ENCODE results near the gene BSG. TPM values are rescaled to one million over a fixed set of nuclear protein-coding genes. Genes with fewer than 3 reads are reported as not detected.

Gene BSG
- total and polyA plus RNA-seq, 10 of the 15 experiments (the other 5 are each of a cell fraction or from before 2014, with no cell fraction given): 2.8 to 297 (median 199) TPM

- ChIA-PET POLR2A (interaction anchor here (0.5 to 0.6 kb wide), 2 partner anchors 61 to 78 kb away, joined by 3 to 4 read pairs; no protein-coding TSS in a partner anchor), RAD21 (ENCODE audit: unreplicated experiment) (no interaction called here), CTCF (no interaction called here), SMC1A (ENCODE audit: uncharacterized antibody, unreplicated experiment) (no interaction called here)
- no peaks in the 10 kb centered on the region for H3K79me2 ChIP-seq (ENCODE audit: control insufficient read depth, insufficient read depth, low read length)
- H3K9ac ChIP-seq (ENCODE audit: control insufficient read depth, insufficient read depth, low read length): no peak overlapping the region
- TF ChIP-seq CEBPB (IDR thresholded peaks at IDR 0.05; ENCODE audit: borderline replicate concordance in 1 of 2, low read depth in 2 of 2, low read length in 2 of 2): no peak
- TF ChIP-seq KDM1A (IDR thresholded peaks at IDR 0.05; ENCODE audit: borderline replicate concordance): no peak
- TF ChIP-seq SMAD5 (IDR thresholded peaks at IDR 0.05; ENCODE audit: low read depth): no peak
- no peak for TF ChIP-seq CREM (IDR thresholded peaks at IDR 0.05; ENCODE audit: low read depth)
- TF ChIP-seq MEF2B (IDR thresholded peaks at IDR 0.05; ENCODE audit: partially characterized antibody, poor library complexity, severe bottlenecking): no peak
- no peak for TF ChIP-seq ETV6 (conservative IDR thresholded peaks at IDR 0.05 in 1 of 2, IDR thresholded peaks at IDR 0.05 in 1 of 2; ENCODE audit: borderline replicate concordance in 1 of 2, low read depth in 1 of 2)
- TF ChIP-seq NR2F1 (conservative IDR thresholded peaks at IDR 0.05): no peak
- TF ChIP-seq RFX5 (IDR thresholded peaks at IDR 0.05; ENCODE audit: low read depth, low read length): no peak
- TF ChIP-seq PAX5 (IDR thresholded peaks at IDR 0.05; ENCODE audit: borderline replicate concordance, low read depth, low read length): no peak
- H3K9me3 ChIP-seq (replicated peaks; ENCODE audit: control insufficient read depth, insufficient read depth, low read length): no peaks in the 10 kb centered on the region; the same call in 2 of the 3 replicates
- H2AFZ ChIP-seq (ENCODE audit: control insufficient read depth, low read depth, low read length): no peak overlapping the region
- no peak for FAIRE-seq
- no peak for ATAC-seq
- in situ Hi-C loops (cut with MboI): no loop called here
- DNase-seq (ENCODE audit: low read depth, low spot score): no peak
- no peak overlapping the region for H3K4me2 ChIP-seq (ENCODE audit: control insufficient read depth, insufficient read depth)
- BruUV-seq (replicated peaks): no TSS peak
- H3K4me1 ChIP-seq (ENCODE audit: control insufficient read depth, insufficient read depth, low read length): no peaks in the 10 kb centered on the region
- WGBS (ENCODE audit: insufficient coverage, insufficient replicate concordance, low lambda C conversion rate, missing lambda C conversion rate): 97% methylated on average over 17 of the region's 19 CpGs
- H3K36me3 ChIP-seq (ENCODE audit: control insufficient read depth in 2 of 2, insufficient read depth in 2 of 2, low read length in 1 of 2): no peaks in the 10 kb centered on the region
- intact Hi-C loops (cut with micrococcal nuclease; ENCODE audit: unreplicated experiment): no loop called here
- no peaks in the 10 kb centered on the region for H3K27me3 ChIP-seq (replicated peaks in 1 of 2; ENCODE audit: control insufficient read depth in 2 of 2, insufficient read depth in 2 of 2, low read length in 1 of 2)
- no peak overlapping the region for H3K27ac ChIP-seq (ENCODE audit: control insufficient read depth, insufficient read depth)
- H4K20me1 ChIP-seq (ENCODE audit: control insufficient read depth, insufficient read depth): no peaks in the 10 kb centered on the region
- no peak overlapping the region for H3K4me3 ChIP-seq
These were observed 6.0 kb upstream of the BSG start for GRCh38 chr19:566403-566802.

DNA sequence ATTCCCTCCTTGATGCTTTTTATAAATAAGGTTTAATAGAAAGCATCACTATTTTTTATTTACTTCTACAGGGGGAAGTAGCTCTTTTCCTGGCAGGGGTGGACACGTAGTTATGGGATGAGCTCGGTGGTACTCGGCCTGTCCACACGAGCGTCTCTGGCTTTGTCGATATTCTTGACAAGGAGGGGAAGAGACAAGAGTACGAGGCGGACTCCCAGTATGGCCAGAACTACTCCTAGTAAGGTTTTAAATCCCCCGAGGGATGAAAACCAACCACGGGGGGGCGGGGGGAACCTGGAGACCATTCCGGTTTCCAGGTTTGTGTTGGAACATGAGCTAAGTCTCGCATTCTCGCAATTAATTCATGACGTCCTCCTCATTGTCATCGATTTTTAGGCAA, 5.6 kb upstream of the BSG start:
- H3K27ac ChIP-seq (ENCODE audit: control insufficient read depth, insufficient read depth): no peak overlapping the region
- no peak for FAIRE-seq
- H3K9me3 ChIP-seq (replicated peaks; ENCODE audit: control insufficient read depth, insufficient read depth, low read length): no peaks in the 10 kb centered on the region; the same call in 2 of the 3 replicates
- no TSS peak for BruUV-seq (replicated peaks)
- no peak for ATAC-seq
- no peaks in the 10 kb centered on the region for H3K4me1 ChIP-seq (ENCODE audit: control insufficient read depth, insufficient read depth, low read length)
- no peak overlapping the region for H3K9ac ChIP-seq (ENCODE audit: control insufficient read depth, insufficient read depth, low read length)
- no peak for DNase-seq (ENCODE audit: low read depth, low spot score)
- H3K36me3 ChIP-seq (ENCODE audit: control insufficient read depth in 2 of 2, insufficient read depth in 2 of 2, low read length in 1 of 2): no peaks in the 10 kb centered on the region
- CTCF ChIA-PET: no interaction called here
- H3K79me2 ChIP-seq (ENCODE audit: control insufficient read depth, insufficient read depth, low read length): no peaks in the 10 kb centered on the region
- SMC1A ChIA-PET (ENCODE audit: uncharacterized antibody, unreplicated experiment): no interaction called here
- no peaks in the 10 kb centered on the region for H3K27me3 ChIP-seq (replicated peaks in 1 of 2; ENCODE audit: control insufficient read depth in 2 of 2, insufficient read depth in 2 of 2, low read length in 1 of 2)
- RAD21 ChIA-PET (ENCODE audit: unreplicated experiment): no interaction called here
- WGBS (ENCODE audit: insufficient coverage, insufficient replicate concordance, low lambda C conversion rate, missing lambda C conversion rate): 89% methylated on average over 16 of the region's 16 CpGs
- no peak overlapping the region for H3K4me2 ChIP-seq (ENCODE audit: control insufficient read depth, insufficient read depth)
- no peak overlapping the region for H3K4me3 ChIP-seq
- POLR2A ChIA-PET: interaction anchor here (0.5 kb wide), 1 partner anchor 60 kb away, joined by 4 read pairs; no protein-coding TSS in a partner anchor
- no peak overlapping the region for H2AFZ ChIP-seq (ENCODE audit: control insufficient read depth, low read depth, low read length)
- in situ Hi-C loops (cut with MboI) (no loop called here), intact Hi-C loops (cut with micrococcal nuclease; ENCODE audit: unreplicated experiment) (no loop called here)
- no peaks in the 10 kb centered on the region for H4K20me1 ChIP-seq (ENCODE audit: control insufficient read depth, insufficient read depth)
- TF ChIP-seq, protein P1, sequence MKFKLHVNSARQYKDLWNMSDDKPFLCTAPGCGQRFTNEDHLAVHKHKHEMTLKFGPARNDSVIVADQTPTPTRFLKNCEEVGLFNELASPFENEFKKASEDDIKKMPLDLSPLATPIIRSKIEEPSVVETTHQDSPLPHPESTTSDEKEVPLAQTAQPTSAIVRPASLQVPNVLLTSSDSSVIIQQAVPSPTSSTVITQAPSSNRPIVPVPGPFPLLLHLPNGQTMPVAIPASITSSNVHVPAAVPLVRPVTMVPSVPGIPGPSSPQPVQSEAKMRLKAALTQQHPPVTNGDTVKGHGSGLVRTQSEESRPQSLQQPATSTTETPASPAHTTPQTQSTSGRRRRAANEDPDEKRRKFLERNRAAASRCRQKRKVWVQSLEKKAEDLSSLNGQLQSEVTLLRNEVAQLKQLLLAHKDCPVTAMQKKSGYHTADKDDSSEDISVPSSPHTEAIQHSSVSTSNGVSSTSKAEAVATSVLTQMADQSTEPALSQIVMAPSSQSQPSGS (IDR thresholded peaks at IDR 0.05; ENCODE audit: low read length): no peak
- TF ChIP-seq SP1 (IDR thresholded peaks at IDR 0.05; ENCODE audit: low read depth, low read length) (no peak), ZNF24 (IDR thresholded peaks at IDR 0.05) (no peak), POLR2AphosphoS5 (IDR thresholded peaks at IDR 0.05; ENCODE audit: low read length) (no peak), NFYA (IDR thresholded peaks at IDR 0.05; ENCODE audit: borderline replicate concordance, low read depth, low read length) (no peak), ELK1 (IDR thresholded peaks at IDR 0.05; ENCODE audit: low read depth, low read length) (no peak)
